Neural cell (in vitro differentiated cells): Measurements from ENCODE around the gene ICA1.

ENCODE experiments used
- CTCF ChIP-seq: fragments of 450-650 bp; IDR thresholded peaks from 2 replicates; pipeline ENCODE4 v1.5.1; 2014; ENCODE audit warnings: antibody characterized with exemption, mild to moderate bottlenecking, moderate library complexity; ENCODE audit not compliant: poor library complexity, severe bottlenecking
- EZH2 ChIP-seq: fragments of 200-600, 300-800 bp; shearing (Covaris generic), sonication (generic); IDR thresholded peaks from 2 replicates; pipeline ENCODE4 v1.6.1; 2014; ENCODE audit warnings: antibody characterized with exemption, low read length, borderline replicate concordance, mild to moderate bottlenecking; ENCODE audit not compliant: insufficient read depth, poor library complexity, severe bottlenecking
- POLR2AphosphoS5 ChIP-seq: IDR thresholded peaks from 2 replicates; pipeline ENCODE4 v1.6.1; 2012
- RAD21 ChIP-seq: fragments of 450-650 bp; conservative IDR thresholded peaks from 2 replicates; pipeline ENCODE4 v1.6.1; 2014; ENCODE audit warnings: antibody characterized with exemption, mild to moderate bottlenecking, moderate library complexity
- SMC3 ChIP-seq: fragments of 450-650 bp; conservative IDR thresholded peaks from 2 replicates; pipeline ENCODE4 v1.6.1; 2014; ENCODE audit warnings: antibody characterized with exemption, mild to moderate bottlenecking, moderate library complexity; ENCODE audit not compliant: poor library complexity

GRCh38 chr7:8184221-8184620 lies 77.7 kb downstream of the ICA1 start:
- TF ChIP-seq EZH2 (no peak), RAD21 (no peak), POLR2AphosphoS5 (no peak), CTCF (no peak), SMC3 (no peak)
